Transverse colon (tissue), 3 donors: ENCODE measurements around the gene PCDHAC1.

ENCODE experiments used
- EP300 ChIP-seq: sonication (generic); formaldehyde crosslinking; IDR thresholded peaks from one replicate; pipeline ENCODE4 v1.6.1; 2017; ENCODE audit warnings: antibody characterized with exemption, low read depth
- POLR2A ChIP-seq: fragments of 450-650 bp; IDR thresholded peaks from one replicate; pipeline ENCODE4 v1.6.1; 2016; ENCODE audit warnings: antibody characterized with exemption, mild to moderate bottlenecking, moderate library complexity
- POLR2AphosphoS5 ChIP-seq, 3 donors: sonication (generic); formaldehyde crosslinking; IDR thresholded peaks; one replicate each; pipeline ENCODE4 v1.6.1; 2016; ENCODE audit warnings: antibody characterized with exemption in 3 of 3

GRCh38 chr5:140883927-140884697, 42.0 kb upstream of the PCDHAC1 start:
- no peak for TF ChIP-seq EP300
- no peak for TF ChIP-seq POLR2A
- TF ChIP-seq POLR2AphosphoS5 (IDR thresholded peaks at IDR 0.05) = no peak
